CD8-positive, alpha-beta memory T cell (primary cell): ENCODE results near the gene ZNF581. TPM values are rescaled to one million over a fixed set of nuclear protein-coding genes. Genes with fewer than 3 reads are reported as not detected.

Source experiments
- CTCF ChIA-PET: fragments of 350-600 bp; sonication (Branson Sonifier 250); formaldehyde crosslinking; loops from one replicate; lab custom pipeline; 2021; ENCODE audit warnings: antibody characterized with exemption; lab: Charles Lee
- POLR2A ChIA-PET: fragments of 350-600 bp; sonication (Branson Sonifier 250); formaldehyde crosslinking; loops from one replicate; lab custom pipeline; 2021; ENCODE audit warnings: antibody characterized with exemption; lab: Charles Lee
- DNase-seq, 5 donors: peaks; one replicate each; pipeline versions ENCODE4 v3.0.0 to v3.0.0-alpha.2; 2020 to 2022; ENCODE audit warnings: mixed read lengths in 1 of 5
- H3K27ac ChIP-seq: one replicate; pipeline ENCODE4 v1.7.0; 2013; ENCODE audit warnings: low read depth, mild to moderate bottlenecking, low read length, moderate library complexity
- H3K27me3 ChIP-seq: 2 replicates; pipeline ENCODE4 v1.7.0; 2013; ENCODE audit warnings: low read length, mild to moderate bottlenecking; ENCODE audit not compliant: insufficient read depth, poor library complexity, severe bottlenecking
- H3K36me3 ChIP-seq: 2 replicates; pipeline ENCODE4 v1.7.0; 2013; ENCODE audit warnings: mild to moderate bottlenecking, low read length, moderate library complexity; ENCODE audit not compliant: insufficient read depth
- H3K4me1 ChIP-seq: 2 replicates; pipeline ENCODE4 v1.7.0; 2013; ENCODE audit warnings: mild to moderate bottlenecking, low read length, moderate library complexity; ENCODE audit not compliant: insufficient read depth
- H3K4me3 ChIP-seq: 2 replicates; pipeline ENCODE4 v1.7.0; 2013; ENCODE audit warnings: mild to moderate bottlenecking, low read length
- H3K9me3 ChIP-seq: 2 replicates; pipeline ENCODE4 v1.7.0; 2013; ENCODE audit warnings: mild to moderate bottlenecking, low read length
- H3K27ac Mint-ChIP-seq, 8 donors: one replicate each; pipeline ENCODE4 v1.8.0; 2020 to 2021; ENCODE audit warnings: mixed read lengths in 8 of 8, mild to moderate bottlenecking in 6 of 8, inconsistent platforms in 3 of 8, moderate library complexity in 3 of 8
- H3K27me3 Mint-ChIP-seq, 2 donors: one replicate each; pipeline ENCODE4 v1.8.0; 2020 to 2021; ENCODE audit warnings: mixed read lengths in 2 of 2, mild to moderate bottlenecking in 1 of 2, moderate library complexity in 1 of 2
- H3K36me3 Mint-ChIP-seq, 3 donors: one replicate each; pipeline ENCODE4 v1.8.0; 2020 to 2021; ENCODE audit warnings: mixed read lengths in 3 of 3, inconsistent platforms in 1 of 3, mild to moderate bottlenecking in 1 of 3
- H3K4me1 Mint-ChIP-seq, 3 donors: one replicate each; pipeline ENCODE4 v1.8.0; 2020 to 2021; ENCODE audit warnings: mixed read lengths in 3 of 3, inconsistent platforms in 1 of 3, mild to moderate bottlenecking in 1 of 3
- H3K4me3 Mint-ChIP-seq, 7 donors: one replicate each; pipeline ENCODE4 v1.8.0; 2020 to 2021; ENCODE audit warnings: mixed read lengths in 7 of 7, mild to moderate bottlenecking in 6 of 7, moderate library complexity in 4 of 7, inconsistent platforms in 2 of 7
- H3K9me3 Mint-ChIP-seq, 5 donors: one replicate each; pipeline ENCODE4 v1.8.0; 2020 to 2022; ENCODE audit warnings: mixed read lengths in 5 of 5, mild to moderate bottlenecking in 3 of 5, moderate library complexity in 2 of 5, inconsistent platforms in 1 of 5
- polyA plus RNA-seq: library from polyadenylated mRNA; unstranded; fragments of 300-500 nt; fragmentation: Illumina TruSeq; gene quantifications from one replicate; pipeline ENCODE4 v1.2.3, GENCODE V29; 2021
- total RNA-seq, 2 experiments: library from RNA; stranded (reverse); gene quantifications; one replicate each; pipeline ENCODE4 v1.2.3, GENCODE V29; 2021

Gene ZNF581
- total and polyA plus RNA-seq, 3 experiments from 2014 or later: 23.4 to 34.4 (median 32.8) TPM

DNA sequence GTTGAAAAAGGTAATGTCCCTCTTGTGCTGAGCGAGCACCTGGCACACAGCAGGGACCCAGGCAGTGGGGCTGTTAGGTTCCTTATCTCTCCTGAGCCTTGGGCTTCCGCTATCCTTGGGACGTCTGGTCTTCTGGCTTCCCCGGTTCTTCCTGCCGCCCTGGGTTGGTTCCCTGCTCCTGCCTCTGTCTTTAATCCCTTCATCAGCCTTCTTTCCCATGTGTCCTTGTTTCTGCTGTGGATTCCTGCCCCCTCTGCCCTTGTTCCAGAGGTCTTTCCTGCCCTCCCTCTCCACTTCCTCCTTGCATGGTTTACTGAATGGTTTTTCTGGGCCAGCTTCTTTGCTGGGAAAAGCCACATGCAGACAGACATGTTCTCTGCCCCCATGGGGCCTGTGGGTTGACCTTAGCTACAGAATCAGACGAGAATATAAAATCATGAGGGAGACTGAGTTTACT, 34.2 kb downstream of the ZNF581 start:
- peaks cover 0 to 3% of the 10 kb centered on the region in 2 donors for H3K27me3 Mint-ChIP-seq
- Histone ChIP-seq H3K27ac (no peak overlapping the region), H3K4me1 (peaks cover 27% of the 10 kb centered on the region), H3K4me3 (no peak overlapping the region), H3K9me3 (no peaks in the 10 kb centered on the region), H3K27me3 (no peaks in the 10 kb centered on the region), H3K36me3 (peaks cover 30% of the 10 kb centered on the region)
- peaks cover 38 to 77% (median 41%) of the 10 kb centered on the region in 3 donors for H3K4me1 Mint-ChIP-seq
- no peak for DNase-seq
- ChIA-PET CTCF (no interaction called here), POLR2A (no interaction called here)
- H3K4me3 Mint-ChIP-seq: peak overlapping the region; percentile 16 to 92 (median 56)
- H3K9me3 Mint-ChIP-seq: no peaks in the 10 kb centered on the region
- H3K27ac Mint-ChIP-seq: peak overlapping the region in 7 of 8 donors; percentile 28 to 98 (median 77)
- H3K36me3 Mint-ChIP-seq: peaks cover 0 to 73% (median 9%) of the 10 kb centered on the region in 3 donors

DNA sequence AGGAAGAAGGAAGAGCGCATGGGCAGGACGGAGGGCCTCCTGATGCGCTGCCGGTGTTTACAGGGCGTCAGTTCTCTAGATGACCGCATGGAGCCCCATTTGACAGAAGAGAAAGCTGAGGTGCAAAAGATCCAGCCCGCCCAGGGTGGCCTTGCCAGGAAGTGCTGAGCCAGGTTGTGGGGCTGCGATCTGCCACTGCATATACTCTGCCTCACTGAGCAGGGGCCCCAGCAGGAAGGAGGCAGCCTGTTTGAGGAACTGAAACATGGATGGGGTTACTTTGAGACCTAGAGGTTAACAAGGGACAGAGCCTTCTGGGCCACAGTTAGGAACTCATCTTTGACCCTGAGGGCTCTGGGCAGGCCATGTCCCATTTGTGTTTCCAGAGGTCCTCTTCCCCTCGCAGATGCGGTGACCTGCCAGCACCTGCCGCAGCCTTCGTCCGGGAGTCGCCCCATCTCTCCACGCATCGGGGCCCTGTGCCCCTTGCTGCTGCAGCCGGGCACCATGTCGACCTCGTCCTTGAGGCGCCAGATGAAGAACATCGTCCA, 34.7 kb downstream of the ZNF581 start:
- Histone ChIP-seq H3K4me1 (peaks cover 27% of the 10 kb centered on the region), H3K4me3 (no peak overlapping the region), H3K27ac (no peak overlapping the region), H3K27me3 (no peaks in the 10 kb centered on the region), H3K9me3 (no peaks in the 10 kb centered on the region), H3K36me3 (peaks cover 28% of the 10 kb centered on the region)
- Mint-ChIP-seq H3K27ac (peak overlapping the region in 4 of 8 donors; percentile 28 to 98 (median 74)), H3K9me3 (no peaks in the 10 kb centered on the region), H3K4me3 (peak overlapping the region in 1 of 7 donors; percentile 56), H3K4me1 (peaks cover 38 to 75% (median 41%) of the 10 kb centered on the region in 3 donors), H3K27me3 (peaks cover 0 to 3% of the 10 kb centered on the region in 2 donors), H3K36me3 (peaks cover 0 to 70% (median 9%) of the 10 kb centered on the region in 3 donors)
- ChIA-PET POLR2A (no interaction called here), CTCF (no interaction called here)
- peak in 1 of 5 donors; percentile 4 for DNase-seq

DNA sequence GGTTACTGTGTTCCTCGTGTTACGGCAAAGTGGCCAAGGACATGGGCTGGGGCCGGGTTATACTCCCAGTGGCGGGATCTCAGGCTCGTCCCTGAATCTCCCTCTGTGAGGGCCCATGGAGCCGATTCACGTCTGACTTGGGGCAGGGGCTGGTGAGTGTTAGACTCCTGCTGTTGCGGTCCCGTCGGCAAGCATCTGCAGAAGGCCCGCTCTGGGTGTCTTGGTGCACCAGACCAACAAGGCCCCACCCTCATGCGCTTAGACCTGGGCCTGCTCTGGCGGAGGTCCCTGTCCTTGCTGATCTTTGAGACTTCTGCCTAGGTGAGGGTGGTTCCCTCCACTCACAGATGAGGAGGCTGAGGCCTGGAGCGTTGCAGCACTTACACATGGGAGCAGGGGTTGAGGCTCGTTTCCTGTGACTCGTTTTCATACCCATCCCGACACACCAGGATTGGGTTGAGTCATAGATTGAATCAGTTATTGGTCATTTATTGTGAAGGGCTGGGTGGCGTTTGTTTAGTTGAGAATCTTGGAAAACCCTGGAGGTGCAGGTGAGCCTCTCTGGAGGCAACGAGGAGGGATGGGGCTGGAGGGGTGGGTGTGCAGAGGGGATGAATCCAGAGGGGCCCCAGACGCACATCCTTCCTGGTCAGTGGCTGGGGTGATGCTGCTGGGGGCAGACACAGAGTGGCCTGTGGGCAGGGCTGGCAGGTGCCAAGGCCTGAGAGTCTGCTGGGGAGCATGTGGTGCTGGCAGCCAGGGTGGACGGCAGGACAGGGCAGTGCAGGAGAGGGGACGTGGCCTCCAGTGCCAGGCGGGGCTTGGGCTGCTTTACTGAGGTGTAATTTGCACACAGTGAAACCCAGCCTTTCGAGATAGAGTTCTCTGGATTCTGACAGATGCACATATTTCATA, 36.2 kb downstream of the ZNF581 start:
- peaks cover 32% of the 10 kb centered on the region for H3K36me3 ChIP-seq
- POLR2A ChIA-PET: no interaction called here

DNA sequence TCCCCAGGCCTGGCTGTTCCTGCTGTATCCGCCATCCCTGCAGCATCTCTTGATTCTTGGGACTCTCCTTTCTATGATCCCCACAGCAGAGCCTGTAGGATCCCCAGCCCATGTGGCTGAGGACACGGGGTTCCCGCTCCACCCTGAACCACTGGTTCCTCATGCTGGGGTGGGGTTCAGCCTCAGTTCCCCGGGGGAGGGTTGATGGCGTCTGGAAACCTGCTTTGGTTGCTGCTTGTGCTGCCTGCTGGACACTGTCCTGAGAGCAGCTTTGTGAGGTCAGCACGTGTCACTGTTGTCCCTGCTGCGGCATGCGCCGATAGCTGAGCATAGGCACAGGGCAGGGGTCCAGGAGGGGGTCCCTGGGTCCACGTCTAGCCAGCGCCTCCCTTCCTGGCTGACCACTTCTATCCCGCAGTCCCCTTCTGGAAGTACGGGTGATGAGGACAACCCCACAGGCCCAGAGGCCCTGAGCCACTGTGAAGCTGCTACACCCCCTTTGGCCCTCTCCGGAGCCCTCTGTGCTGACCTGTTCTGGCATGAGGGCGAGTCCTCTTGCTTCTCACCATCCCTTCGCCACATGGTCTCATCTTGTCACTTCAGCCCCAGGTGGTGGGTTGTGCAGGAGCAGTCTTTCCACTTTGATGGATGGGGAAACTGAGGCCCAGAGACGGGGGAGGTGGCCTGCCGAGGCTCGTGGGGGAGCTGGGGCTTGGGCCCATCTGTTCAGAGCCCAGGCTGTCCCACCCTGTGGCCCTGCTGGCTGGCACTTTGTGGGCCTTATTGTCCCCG, 37.1 kb downstream of the ZNF581 start:
- Histone ChIP-seq H3K27me3 (no peaks in the 10 kb centered on the region), H3K4me3 (no peak overlapping the region), H3K36me3 (peaks cover 41% of the 10 kb centered on the region), H3K4me1 (peaks cover 23% of the 10 kb centered on the region), H3K9me3 (no peaks in the 10 kb centered on the region), H3K27ac (no peak overlapping the region)
- Mint-ChIP-seq H3K36me3 (peaks cover 0 to 81% (median 7%) of the 10 kb centered on the region in 3 donors), H3K9me3 (no peaks in the 10 kb centered on the region), H3K27ac (peak overlapping the region in 2 of 8 donors; percentile 17 to 88), H3K4me3 (no peak overlapping the region), H3K4me1 (peaks cover 32 to 75% (median 38%) of the 10 kb centered on the region in 3 donors), H3K27me3 (no peaks in the 10 kb centered on the region)
- POLR2A ChIA-PET: no interaction called here
- no peak for DNase-seq
- CTCF ChIA-PET: no interaction called here

More for the DNA sequence above, 36.2 kb downstream of the ZNF581 start:
- Histone ChIP-seq H3K9me3 (no peaks in the 10 kb centered on the region), H3K27ac (no peak overlapping the region), H3K4me3 (no peak overlapping the region), H3K4me1 (peaks cover 24% of the 10 kb centered on the region), H3K27me3 (no peaks in the 10 kb centered on the region)
- CTCF ChIA-PET: no interaction called here
- H3K9me3 Mint-ChIP-seq: no peaks in the 10 kb centered on the region
- H3K27ac Mint-ChIP-seq: peak overlapping the region in 5 of 8 donors; percentile 21 to 66 (median 36)
- H3K27me3 Mint-ChIP-seq: no peaks in the 10 kb centered on the region
- H3K36me3 Mint-ChIP-seq: peaks cover 0 to 74% (median 7%) of the 10 kb centered on the region in 3 donors
- peaks cover 34 to 73% (median 41%) of the 10 kb centered on the region in 3 donors for H3K4me1 Mint-ChIP-seq
- no peak for DNase-seq
- peak overlapping the region in 2 of 7 donors; percentile 27 to 54 for H3K4me3 Mint-ChIP-seq

DNA sequence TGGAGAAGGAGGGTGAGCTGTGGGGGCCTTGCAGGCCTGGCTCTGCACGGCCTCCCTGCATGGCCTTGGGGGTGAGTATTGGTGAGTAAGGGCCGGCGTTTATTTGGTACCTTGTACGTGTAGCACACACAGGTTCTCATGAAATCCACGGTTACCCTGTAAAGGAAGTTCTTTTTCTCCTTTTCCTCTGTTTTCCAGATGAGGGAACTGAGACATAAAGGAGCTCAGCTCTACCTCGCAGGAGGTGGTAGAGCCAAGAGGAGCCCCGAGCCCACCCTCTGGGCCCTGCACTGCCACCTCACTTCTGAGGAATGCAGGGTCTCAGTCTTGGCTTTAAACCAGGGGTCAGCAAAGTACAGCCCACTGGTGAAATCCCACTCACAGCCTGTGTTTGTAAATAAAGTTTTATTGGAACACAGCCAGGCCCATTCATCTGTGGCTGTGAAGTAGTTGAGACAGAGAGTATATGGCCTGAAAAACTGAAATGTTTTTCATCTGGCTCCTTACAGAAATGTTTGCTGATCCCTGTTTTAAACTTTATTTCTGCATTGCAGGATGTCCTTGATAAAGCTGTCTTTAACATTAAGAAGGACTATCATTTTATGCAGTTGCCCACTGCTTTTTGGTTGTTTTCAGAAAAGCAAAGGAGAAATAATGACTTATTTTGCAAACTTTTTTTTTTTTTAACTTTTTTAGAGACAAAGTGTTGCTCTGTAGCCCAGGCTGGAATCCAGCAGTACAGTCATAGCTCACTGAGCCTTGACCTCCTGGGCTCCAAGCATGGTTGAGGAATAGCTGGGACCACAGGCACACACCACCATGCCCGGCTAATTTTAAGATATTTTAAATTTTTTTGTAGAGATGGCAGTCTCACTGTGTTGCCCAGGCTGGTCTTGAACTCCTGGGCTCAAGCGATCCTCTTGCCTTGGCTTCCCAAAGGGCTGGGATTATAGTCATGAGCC, 38.0 kb downstream of the ZNF581 start:
- peaks cover 48% of the 10 kb centered on the region for H3K36me3 ChIP-seq
- peak overlapping the region in 4 of 8 donors; percentile 10 to 33 (median 20) for H3K27ac Mint-ChIP-seq
- H3K4me3 ChIP-seq: no peak overlapping the region
- H3K27me3 ChIP-seq: no peaks in the 10 kb centered on the region
- ChIA-PET POLR2A (interaction anchor here (0.7 kb wide), 1 partner anchor 1282 kb away, joined by 4 read pairs; no protein-coding TSS in a partner anchor), CTCF (no interaction called here)
- H3K27ac ChIP-seq: no peak overlapping the region
- no peaks in the 10 kb centered on the region for H3K27me3 Mint-ChIP-seq
- peaks cover 14% of the 10 kb centered on the region for H3K4me1 ChIP-seq
- H3K9me3 ChIP-seq: no peaks in the 10 kb centered on the region
- H3K4me3 Mint-ChIP-seq: no peak overlapping the region
- no peak for DNase-seq
- H3K4me1 Mint-ChIP-seq: peaks cover 26 to 75% (median 34%) of the 10 kb centered on the region in 3 donors
- H3K9me3 Mint-ChIP-seq: no peaks in the 10 kb centered on the region
- H3K36me3 Mint-ChIP-seq: peaks cover 0 to 86% (median 7%) of the 10 kb centered on the region in 3 donors

DNA sequence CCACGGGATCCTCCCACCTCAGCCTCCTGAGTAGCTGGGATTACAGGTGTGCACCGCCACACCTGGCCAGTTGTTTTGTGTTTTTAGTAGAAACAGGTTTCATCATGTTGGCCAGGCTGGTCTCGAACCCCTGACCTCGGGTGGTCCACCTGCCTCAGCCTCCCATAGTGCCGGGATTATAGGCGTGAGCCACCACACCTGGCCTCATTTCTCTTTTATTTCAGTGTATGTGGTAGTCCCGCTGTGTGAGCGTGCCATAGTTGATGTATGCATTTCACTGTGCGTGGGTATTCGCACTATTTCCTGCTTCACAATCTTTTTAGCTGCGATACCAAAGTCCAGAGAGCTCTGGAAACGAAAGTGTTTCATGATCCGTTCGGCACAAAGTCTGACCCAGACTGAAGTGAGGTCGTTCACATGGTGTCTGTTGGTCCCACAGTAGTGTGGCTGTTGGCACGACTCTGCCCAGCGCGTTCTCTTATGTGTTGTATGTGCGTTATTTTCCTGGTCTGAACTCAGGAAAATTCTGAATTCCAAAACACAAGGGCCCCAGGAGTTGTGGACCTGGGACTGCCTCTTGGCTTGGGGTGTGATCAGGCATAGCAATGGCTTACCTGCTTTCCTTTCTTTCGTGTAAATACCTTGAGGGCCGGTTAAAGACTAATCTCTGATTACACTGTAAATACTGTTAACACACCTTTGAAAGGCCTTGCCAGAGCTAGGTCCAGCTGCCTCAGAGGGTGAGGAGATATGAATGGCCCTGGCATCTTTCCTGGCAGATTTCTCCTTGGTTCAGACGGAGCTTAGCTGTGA, 40.2 kb downstream of the ZNF581 start:
- H3K36me3 ChIP-seq: peaks cover 45% of the 10 kb centered on the region
- Mint-ChIP-seq H3K4me1 (peaks cover 9 to 61% (median 17%) of the 10 kb centered on the region in 3 donors), H3K27me3 (no peaks in the 10 kb centered on the region), H3K36me3 (peaks cover 0 to 82% (median 0%) of the 10 kb centered on the region in 3 donors), H3K4me3 (no peak overlapping the region), H3K27ac (peak overlapping the region in 2 of 8 donors; percentile 29 to 41), H3K9me3 (no peaks in the 10 kb centered on the region)
- ChIA-PET CTCF (no interaction called here), POLR2A (no interaction called here)
- no peaks in the 10 kb centered on the region for H3K4me1 ChIP-seq
- H3K4me3 ChIP-seq: no peak overlapping the region
- DNase-seq: no peak
- no peaks in the 10 kb centered on the region for H3K27me3 ChIP-seq
- H3K9me3 ChIP-seq: no peaks in the 10 kb centered on the region
- no peak overlapping the region for H3K27ac ChIP-seq
